Adipose tissue (tissue), 3 donors: ENCODE results near the gene PRRT1B. TPM values are rescaled to one million over a fixed set of nuclear protein-coding genes. Genes with fewer than 3 reads are reported as not detected.
"Not testable (repeated sequence)": the region's sequence is repeated elsewhere in the genome, so short reads cannot be mapped to it uniquely, and the experiment has no call there.

ENCODE experiments used
- H3K27ac ChIP-seq: one replicate; pipeline ENCODE4 v1.5.1; 2013; ENCODE audit warnings: low read depth, low read length
- WGBS, 3 donors: extraction: QIAGEN DNeasy Blood & Tissue Kit; methylation state at CpG; one replicate each; pipeline ENCODE4 v1.1.7; 2013; 5-methylcytosine and 5-hydroxymethylcytosine counted together
- polyA plus RNA-seq, 3 donors: library from polyadenylated mRNA; stranded (reverse); fragments of 200-250 nt; gene quantifications; one replicate each; pipeline ENCODE4 v1.2.3, GENCODE V29; 2013
- donor health status: healthy with polysubstance abuse.
- donor health status: Bipolar disorder and iron deficiency.
- donor health status: healthy.

Gene PRRT1B
- polyA plus RNA-seq, 3 donors: 0.28 to 0.82 (median 0.34) TPM

DNA sequence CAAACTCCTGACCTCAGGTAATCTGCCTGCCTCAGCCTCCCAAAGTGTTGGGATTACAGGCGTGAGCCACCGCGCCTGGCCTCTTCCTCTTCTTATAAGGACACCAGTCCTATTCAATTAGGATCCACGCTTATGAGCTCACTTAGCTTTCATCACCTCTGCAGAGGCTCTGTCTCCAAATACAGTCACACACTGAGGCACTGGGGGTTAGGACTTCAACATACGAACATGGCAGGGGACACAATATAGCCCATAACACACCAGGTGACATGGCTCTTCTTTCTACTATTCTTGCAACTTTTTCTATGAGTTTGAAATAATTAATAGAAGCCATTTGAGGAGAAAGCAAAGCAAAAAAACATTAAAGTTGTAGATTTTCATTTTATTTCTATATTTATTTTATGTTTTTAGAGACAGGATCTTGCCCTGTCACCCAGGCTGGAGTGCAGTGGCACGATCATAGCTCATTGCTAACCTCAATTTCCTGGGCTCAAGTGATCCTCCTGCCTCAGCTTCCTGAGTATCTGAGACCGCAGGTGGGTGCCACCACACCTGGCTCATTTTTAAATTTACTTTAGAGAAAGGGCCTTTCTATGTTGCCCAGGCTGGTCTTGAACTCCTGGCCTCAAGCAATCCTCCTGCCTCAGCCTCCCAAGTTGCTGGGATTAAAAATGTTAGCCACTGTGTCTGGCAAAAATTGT, 6.0 kb upstream of the PRRT1B start:
- no peak overlapping the region for H3K27ac ChIP-seq
- WGBS, 3 donors: 84 to 93% (median 85%) methylated on average over 7 of the region's 7 CpGs

DNA sequence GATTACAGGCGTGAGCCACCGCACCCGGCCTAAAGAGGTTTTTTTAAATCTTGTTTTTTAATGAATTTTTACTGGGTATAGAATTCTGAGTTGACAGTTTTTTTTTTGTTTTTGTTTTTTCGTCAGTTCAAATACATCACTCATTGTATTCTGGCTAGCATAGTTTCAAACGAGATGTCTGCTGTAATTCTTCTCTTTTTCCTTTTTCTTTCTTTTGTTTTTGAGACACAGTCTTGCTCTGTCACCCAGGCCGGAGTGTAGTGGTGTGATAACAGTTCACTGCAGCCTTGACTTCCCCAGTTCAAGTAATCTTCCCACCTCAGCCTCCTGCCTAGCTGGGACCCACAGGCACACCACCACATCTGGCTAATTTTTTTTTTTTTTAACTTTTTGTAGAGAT, 2.2 kb upstream of the PRRT1B start:
- WGBS, 3 donors: 92 to 96% (median 94%) methylated on average over 6 of the region's 6 CpGs
- no peak overlapping the region for H3K27ac ChIP-seq

DNA sequence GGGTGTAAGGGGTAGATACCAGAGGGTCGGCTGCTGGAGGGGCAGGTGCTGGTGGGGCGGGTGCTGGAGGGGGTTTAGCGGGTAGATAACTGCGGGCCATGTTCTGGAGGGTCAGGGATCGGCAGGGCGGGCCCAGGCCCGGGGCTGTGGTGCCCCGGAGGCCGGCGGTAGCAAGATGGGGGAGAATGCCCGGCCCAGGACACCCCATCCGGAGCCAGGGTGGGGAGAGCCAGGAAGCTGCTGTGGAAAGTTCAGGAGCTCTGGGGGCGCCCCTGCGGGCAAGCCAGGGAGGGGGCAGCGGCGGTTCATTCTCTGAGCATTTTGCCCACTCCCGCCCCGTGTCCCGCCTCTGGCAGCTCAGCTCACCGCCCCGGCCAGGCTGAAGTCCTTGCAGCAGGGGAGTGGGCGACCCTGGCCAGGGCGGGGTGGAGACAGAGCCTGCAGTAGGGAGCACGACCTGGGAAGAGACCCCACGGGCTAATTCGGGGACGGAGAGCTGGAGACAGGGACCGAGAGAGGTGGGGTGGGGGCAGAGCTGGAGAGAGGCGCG, 538 bp downstream of the PRRT1B start:
- WGBS, 3 donors: 2 to 3% (median 2%) methylated on average over 12 to 30 of the region's 30 CpGs
- no peak overlapping the region for H3K27ac ChIP-seq

DNA sequence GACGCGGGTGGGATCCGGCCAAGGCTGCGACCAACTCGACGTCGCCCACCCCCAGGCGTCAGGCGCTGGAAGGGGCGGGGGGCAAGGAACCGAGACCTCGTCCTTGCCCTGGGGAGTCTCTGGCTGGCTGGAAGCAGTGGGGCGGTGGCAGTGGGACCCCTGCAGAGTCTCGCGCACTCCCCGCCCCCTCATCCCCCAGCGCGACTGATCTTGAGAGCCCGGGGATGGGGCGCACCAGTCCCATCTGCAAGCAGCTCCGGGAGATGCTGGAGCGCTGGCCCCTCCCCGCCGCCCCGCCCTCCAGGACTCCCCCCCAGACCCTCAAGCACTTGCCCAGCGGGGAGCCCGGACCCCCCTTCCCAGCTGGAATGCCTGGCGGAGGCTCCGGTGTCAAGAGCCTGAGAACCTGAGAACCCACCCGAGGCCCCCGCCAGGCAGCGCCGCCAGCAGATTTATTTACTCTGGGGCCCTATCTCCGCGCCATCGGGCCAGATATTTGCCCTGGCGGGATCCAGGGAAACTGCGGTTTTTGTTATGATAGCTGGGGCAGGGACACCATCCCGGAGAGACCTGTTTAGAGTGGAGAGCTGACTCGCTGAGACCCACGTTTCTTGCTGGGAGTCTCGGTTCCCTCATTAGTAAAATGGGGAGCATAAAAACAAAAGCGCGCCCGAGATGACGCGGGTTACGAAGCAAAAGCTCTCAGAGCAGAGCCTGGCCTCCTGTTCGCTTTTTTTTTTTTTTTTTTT, 1.2 kb downstream of the PRRT1B start:
- H3K27ac ChIP-seq: no peak overlapping the region
- WGBS, 3 donors: 2 to 3% (median 3%) methylated on average over 40 to 49 of the region's 49 CpGs

DNA sequence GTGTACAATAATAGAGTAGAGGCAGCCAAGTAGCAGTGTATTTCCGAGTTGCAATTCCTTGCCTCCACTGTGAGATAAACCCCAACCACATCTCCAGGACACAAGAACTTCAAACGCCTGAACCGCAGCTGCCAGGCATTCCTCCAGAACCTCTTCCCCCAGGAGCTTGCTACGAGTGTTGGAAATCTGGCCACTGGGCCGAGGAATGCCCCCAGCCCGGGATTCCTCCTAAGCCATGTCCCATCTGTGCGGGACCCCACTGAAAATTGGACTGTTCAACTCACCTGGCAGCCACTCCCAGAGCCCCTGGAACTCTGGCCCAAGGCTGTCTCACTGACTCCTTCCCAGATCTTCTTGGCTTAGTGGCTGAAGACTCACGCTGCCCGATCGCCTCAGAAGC, 3.9 kb downstream of the PRRT1B start:
- 88 to 94% (median 91%) methylated on average over 10 of the region's 10 CpGs for WGBS, 3 donors
- H3K27ac ChIP-seq: not testable (repeated sequence)

DNA sequence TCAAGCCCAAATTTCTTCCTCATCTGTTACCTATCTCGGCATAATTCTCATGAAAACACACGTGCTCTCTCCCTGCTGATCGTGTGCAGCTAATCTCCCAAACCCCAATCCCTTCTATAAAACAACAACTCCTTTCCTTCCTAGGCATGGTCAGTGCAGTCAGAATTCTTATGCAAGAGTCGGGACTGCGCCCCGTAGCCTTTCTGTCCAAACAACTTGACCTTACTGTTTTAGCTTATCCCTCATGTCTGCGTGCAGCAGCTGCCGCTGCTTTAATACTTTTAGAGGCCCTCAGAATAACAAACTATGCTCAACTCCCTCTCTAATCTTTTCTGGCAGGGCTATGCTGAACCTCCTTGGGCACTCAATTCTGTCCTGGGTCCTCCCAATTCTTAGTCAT, 5.1 kb downstream of the PRRT1B start:
- H3K27ac ChIP-seq: not testable (repeated sequence)
- 52 to 84% (median 57%) methylated on average over 8 of the region's 8 CpGs for WGBS, 3 donors

DNA sequence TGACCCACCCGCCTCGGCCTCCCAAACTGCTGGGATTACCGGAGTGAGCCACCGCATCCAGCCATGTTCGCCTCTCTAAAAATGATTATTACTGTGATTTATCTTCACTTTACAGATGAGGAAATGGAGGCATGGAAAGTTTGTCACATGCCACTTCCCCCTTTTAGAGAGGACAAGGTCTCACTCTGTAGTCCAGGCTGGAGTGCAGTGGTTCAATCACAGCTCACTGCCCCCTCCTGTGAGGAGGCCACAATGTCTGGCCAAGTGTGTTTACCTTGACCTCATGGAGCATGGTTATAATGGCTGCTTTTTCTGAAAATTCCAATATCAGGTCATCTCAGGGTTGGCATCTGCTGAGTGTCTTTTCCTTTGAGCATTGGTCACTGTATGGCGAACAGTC, 6.7 kb downstream of the PRRT1B start:
- no peak overlapping the region for H3K27ac ChIP-seq
- 71 to 95% (median 92%) methylated on average over 6 of the region's 6 CpGs for WGBS, 3 donors

DNA sequence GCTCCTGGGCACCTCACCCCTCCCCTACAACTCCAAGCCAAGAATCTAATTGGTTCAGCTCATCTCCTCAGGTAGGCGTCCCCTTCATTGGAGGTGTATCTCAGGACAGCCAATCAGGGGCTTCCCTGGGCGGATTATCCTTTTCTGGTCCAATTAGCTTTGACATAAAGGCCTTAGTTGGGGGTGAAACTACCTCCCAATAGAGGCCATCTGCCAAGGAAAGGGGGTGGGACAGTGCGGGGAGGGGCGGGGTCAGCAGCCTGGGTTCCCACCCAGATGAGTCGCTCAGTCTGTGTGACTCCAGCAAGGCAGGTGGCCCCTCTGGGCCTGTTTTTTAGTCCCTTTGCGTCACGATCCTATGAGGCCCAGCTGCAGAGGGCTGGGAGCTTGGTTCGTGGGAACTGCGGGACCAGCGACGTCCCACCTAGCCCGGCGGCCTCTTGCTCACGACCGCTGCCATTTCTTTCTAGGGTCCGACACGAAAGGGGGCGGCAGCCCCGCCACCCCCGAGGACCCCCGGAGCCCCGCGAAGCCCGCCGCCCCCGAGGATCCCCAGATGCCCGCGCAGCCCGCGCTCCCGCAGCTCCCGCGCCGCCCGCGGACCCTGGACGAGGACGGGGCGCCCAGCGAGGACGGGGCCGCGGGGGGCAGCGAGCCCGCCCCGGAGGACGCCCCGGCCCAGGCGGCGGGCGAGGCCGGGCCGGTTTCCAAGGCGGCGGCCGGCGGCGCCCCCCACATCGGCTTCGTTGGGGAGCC, 8.9 kb downstream of the PRRT1B start:
- WGBS, 3 donors: 21 to 68% (median 25%) methylated on average over 34 to 60 of the region's 60 CpGs
- H3K27ac ChIP-seq: no peak overlapping the region

DNA sequence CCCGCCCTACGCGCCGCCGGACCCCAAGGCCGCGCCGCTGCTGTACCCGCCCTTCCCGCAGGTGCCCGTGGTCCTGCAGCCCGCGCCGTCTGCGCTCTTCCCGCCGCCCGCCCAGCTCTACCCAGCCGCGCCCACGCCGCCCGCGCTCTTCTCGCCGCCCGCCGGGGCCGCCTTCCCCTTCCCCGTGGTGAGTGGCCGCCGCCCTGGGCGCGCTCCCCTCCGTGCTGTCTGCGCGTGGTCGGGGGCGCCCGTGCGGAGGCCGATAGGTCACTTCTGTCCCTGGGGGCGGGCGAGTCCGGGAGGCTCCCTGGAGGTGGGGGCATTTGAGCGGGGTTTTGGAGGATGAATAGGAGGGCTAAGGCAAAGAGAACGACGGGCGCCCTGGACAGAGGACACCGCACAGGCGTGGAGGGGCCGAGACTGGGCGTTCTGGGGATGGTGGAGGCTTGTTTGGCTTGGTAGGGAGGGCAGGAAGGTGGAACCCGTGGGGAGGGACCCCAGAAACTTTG, 9.6 kb downstream of the PRRT1B start:
- 21 to 62% (median 23%) methylated on average over 23 to 54 of the region's 54 CpGs for WGBS, 3 donors

DNA sequence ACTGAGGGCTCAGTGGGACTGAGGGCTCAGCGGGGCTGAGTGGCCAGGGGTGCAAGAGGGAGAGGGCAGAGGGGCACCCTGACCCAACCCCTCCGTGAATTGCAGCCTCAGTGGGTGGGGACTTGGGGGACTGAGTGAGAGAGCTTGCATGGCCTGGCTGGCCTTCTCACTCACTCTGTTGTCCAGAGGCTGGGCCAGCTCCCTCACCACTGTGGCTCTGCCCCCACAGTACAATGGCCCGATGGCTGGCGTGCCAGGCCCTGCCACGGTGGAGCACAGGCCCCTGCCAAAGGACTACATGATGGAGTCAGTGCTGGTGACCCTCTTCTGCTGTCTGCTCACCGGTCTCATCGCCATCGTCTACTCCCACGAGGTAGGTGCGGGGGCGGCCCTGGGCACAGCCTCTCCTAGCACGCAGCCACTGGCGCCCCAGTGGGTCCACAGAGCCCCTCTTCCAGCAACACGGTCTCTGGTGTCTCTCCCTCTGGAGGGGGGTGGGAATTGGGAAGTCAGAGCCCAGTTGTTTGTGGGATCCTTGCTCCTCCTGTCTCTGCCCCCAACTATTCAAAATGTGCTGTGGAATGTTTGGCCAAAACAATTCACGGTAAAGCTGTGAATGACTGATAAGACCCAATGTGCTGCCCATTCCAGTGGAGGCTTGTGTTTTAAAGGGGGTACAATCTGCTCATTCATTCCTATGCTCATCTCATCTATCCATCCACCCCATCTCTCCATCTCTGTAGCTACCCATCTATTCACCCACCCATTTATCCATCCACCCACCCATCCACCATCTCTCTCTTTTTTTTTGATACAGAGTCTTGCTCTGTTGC, 10.7 kb downstream of the PRRT1B start:
- 80 to 90% (median 84%) methylated on average over 15 of the region's 15 CpGs for WGBS, 3 donors
- H3K27ac ChIP-seq: no peak overlapping the region

More for the DNA sequence above, 9.6 kb downstream of the PRRT1B start:
- H3K27ac ChIP-seq: no peak overlapping the region

DNA sequence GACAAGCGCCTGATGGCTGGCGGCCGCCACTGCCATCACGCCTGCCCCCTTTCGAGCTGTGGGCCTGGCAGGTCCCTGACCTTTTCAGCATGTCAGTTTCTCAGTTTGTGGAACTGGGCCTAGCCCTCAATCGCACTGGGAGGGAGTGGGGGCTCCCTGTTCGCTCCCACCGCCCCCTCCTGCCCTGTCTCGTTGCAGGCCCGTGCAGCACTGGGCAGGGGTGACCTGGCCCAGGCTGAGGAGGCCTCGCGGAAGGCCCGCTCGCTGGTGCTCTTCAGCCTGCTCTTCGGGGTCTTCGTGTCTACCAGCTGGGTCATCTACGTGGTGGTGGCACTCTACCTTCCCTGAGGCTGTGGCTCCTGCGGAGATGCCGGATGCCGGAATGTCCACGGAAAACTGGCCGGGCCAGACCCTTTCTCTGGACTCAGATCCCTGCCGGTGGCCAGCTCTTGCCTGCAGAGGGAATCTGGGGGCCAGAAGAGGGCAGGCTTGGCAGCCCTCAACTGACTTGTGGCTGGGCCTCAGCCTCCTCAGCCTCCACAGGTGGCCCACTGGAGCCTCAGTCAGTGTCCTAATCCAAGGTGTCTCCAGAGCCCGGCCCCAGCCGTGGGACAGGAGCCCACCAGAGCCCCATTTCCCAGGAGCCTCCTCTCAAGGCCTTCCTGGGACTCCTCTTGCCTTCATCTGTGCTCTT, 12.7 kb downstream of the PRRT1B start:
- 93 to 95% (median 95%) methylated on average over 23 to 25 of the region's 25 CpGs for WGBS, 3 donors
- no peak overlapping the region for H3K27ac ChIP-seq

DNA sequence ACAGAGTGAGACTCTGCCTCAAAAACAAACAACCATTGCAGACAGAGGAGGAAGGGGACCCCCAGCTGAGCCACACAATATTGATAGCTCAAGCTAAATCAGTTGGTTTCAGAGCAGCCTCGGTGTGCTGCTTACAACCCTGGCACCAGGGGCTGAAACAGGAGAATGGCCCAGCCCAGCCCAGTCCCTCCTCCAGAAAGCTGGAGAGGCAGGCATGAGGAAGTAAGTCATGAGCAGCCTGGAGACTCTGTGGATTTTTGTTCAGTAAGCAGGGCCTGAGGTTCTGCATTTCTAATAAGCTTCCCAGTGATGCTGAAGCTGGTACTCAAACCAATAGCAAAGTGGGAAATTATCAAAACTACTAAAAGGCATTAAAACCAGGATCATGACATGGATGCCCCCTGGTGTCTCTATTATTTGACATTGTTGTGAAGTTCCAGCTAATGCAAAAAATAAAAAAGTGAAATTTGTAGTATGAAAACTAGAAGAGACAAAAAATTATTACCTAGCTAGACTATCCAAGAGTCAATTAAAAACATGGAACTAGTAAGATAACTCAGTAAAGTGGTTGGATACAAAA, 14.2 kb downstream of the PRRT1B start:
- WGBS, 3 donors: 73 to 77% (median 75%) methylated on average over 1 of the region's 1 CpG
- H3K27ac ChIP-seq: no peak overlapping the region

DNA sequence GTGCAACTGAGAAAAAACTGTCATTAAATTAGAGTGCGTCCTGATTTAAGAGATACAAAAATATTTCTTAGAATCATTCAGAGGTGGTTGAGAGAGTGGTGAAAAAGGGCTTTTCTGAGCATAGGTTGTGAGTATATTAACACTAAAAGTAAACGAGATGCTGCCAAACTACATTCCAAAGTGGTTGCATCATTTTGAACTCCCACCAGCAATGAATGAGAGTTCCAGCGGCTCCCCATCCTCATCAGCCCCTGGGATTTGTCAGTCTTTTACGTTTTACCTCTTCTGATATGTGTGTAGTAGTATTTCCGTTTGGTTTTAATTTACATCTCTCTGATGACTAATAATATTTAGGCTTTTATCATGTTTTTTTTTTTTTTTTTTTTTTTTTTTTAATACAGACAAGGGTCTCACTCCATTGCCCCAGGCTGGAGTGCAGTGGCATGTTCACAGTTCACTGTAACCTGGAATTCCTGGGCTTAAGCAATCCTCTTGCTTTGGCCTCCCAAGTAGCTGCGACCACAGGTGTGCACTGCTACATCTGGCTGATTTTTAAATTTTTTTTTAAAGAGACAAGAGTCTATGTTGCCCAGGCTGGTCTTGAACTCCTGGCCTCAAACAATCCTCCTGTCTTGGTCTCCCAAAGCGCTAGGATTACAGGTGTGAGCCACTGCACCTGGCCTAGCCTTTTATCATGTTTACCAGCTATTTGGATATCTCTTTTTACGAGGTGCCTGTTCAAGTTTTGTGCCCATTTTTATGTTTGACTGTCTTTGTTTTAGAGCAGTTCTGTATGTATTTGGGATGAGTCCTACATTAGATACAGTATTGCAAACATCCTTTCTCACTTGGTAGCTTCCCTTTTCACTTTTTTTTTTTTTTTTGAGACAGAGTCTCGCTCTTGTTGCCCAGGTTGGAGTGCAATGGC, 17.0 kb downstream of the PRRT1B start:
- 65 to 72% (median 67%) methylated on average over 9 of the region's 9 CpGs for WGBS, 3 donors
- H3K27ac ChIP-seq: no peak overlapping the region

DNA sequence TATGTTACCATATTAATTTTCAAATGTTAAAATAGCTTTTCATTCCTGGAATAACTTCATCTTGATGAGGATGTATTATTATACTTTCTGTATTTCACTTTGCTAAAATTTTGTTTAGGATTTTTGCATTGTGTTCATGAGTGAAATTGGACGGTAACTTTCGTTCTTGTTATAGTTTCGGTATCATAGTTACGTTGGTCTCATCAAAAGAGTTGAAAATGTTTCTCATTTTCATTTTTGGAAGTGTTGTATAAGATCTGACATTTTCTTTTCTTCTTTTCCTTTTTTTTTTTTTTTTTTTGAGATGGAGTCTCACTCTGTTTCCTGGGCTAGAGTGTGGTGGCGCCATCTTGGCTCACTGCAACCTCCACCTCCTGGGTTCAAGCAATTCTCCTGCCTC, 20.0 kb downstream of the PRRT1B start:
- no peak overlapping the region for H3K27ac ChIP-seq
- 92 to 95% (median 93%) methylated on average over 5 of the region's 5 CpGs for WGBS, 3 donors

DNA sequence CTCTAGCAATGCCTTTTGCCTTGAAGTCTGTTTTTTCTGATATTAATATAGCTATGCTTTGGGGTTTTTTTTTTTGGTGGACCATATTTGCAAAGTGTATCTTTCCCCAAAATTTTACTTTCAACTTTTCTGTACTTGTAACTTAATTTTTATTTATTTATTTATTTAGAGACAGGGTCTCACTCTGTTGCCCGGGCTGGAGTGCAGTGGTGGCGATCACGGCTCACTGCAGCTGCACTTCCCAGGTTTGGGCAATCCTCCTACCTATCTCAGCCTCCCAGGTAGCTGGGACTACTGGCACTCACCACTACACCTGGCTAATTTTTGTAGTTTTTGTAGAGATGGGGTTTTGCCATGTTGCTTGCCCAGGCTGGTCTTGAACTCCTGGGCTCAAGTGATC, 20.8 kb downstream of the PRRT1B start:
- no peak overlapping the region for H3K27ac ChIP-seq
- 95 to 98% (median 98%) methylated on average over 3 of the region's 3 CpGs for WGBS, 3 donors

DNA sequence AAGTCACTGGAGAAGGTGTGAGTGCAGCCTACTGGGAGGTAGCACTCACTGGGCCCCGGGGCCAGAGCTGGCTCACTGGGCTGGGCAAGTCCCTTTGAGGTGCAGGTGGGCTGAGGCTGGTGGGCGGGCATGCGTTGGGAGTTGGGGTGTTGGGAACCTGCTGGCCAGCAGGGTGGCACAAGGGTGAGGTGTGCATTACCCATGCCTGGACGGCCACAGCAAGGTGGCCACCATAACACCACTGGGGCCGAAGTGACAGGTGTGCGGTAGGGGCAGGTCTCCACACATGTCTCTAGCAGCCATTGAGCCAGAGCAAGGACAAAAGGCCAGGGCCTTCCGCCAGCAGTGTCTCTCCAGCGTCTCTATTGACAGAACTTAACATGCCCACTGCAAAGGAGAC, 22.6 kb downstream of the PRRT1B start:
- 94 to 96% (median 95%) methylated on average over 8 of the region's 8 CpGs for WGBS, 3 donors
- no peak overlapping the region for H3K27ac ChIP-seq
